Transverse colon (tissue), 4 donors: ENCODE data around the gene EGF. TPM values are rescaled to one million over a fixed set of nuclear protein-coding genes. Genes with fewer than 3 reads are reported as not detected.

Experiments
- DNase-seq: peaks from one replicate; pipeline ENCODE4 v3.0.0-alpha.2; 2019
- H3K27ac ChIP-seq, 4 donors: fragments of 200-600 bp; sonication (generic); 2 replicates each; pipeline ENCODE4 v1.5.1; 2016 to 2018; ENCODE audit warnings: inconsistent platforms in 4 of 4
- H3K27me3 ChIP-seq: fragments of 200-600 bp; sonication (generic); 2 replicates; pipeline ENCODE4 v1.5.1; 2017; ENCODE audit warnings: inconsistent platforms
- H3K36me3 ChIP-seq, 4 donors: fragments of 200-600 bp; sonication (generic); 2 replicates each; pipeline ENCODE4 v1.5.1; 2017 to 2019; ENCODE audit warnings: inconsistent platforms in 4 of 4
- H3K4me1 ChIP-seq, 4 donors: fragments of 200-600 bp; sonication (generic); 2 replicates each; pipeline ENCODE4 v1.5.1; 2017 to 2020; ENCODE audit warnings: inconsistent platforms in 4 of 4
- H3K4me3 ChIP-seq, 4 donors: fragments of 200-600 bp; sonication (generic); 1 replicate in 1 of 4; 2 replicates in 3 of 4; pipeline versions ENCODE4 v1.5.1 to v1.6.1; 2017 to 2019; ENCODE audit warnings: inconsistent platforms in 4 of 4
- H3K9me3 ChIP-seq, 2 donors: fragments of 200-600 bp; sonication (generic); 2 replicates each; pipeline ENCODE4 v1.5.1; 2017 to 2019; ENCODE audit warnings: inconsistent platforms in 2 of 2
- CTCF ChIP-seq, 5 experiments: fragments of 200-600 bp in 3 of 5; fragments of 450-650 bp in 2 of 5; sonication (generic) in 3 of 5; IDR thresholded peaks; 1 replicate in 2 of 5; 2 replicates in 3 of 5; pipeline ENCODE4 v1.5.1; 2016 to 2017; ENCODE audit warnings: antibody characterized with exemption in 5 of 5, inconsistent platforms in 3 of 5, mild to moderate bottlenecking in 2 of 5, moderate library complexity in 1 of 5
- EP300 ChIP-seq: sonication (generic); formaldehyde crosslinking; IDR thresholded peaks from one replicate; pipeline ENCODE4 v1.6.1; 2017; ENCODE audit warnings: antibody characterized with exemption, low read depth
- POLR2A ChIP-seq: fragments of 450-650 bp; IDR thresholded peaks from one replicate; pipeline ENCODE4 v1.6.1; 2016; ENCODE audit warnings: antibody characterized with exemption, mild to moderate bottlenecking, moderate library complexity
- POLR2AphosphoS5 ChIP-seq, 3 donors: sonication (generic); formaldehyde crosslinking; IDR thresholded peaks; one replicate each; pipeline ENCODE4 v1.6.1; 2016; ENCODE audit warnings: antibody characterized with exemption in 3 of 3
- WGBS, 2 donors: methylation state at CpG; one replicate each; pipeline ENCODE4 v1.1.5; 2018; ENCODE audit warnings: low coverage in 1 of 2; 5-methylcytosine and 5-hydroxymethylcytosine counted together
- in situ Hi-C, 4 donors: fragments of 200-750 bp; cut with MboI; loops; one replicate each; pipeline versions ENCODE4 v1.15.0 to v1.15.1; 2017; ENCODE audit warnings: low sequenced_read_pairs in 3 of 4, low pct_ligation_motif_present in 1 of 4, low pct_unique_long_range_greater_than_20kb in 1 of 4
- intact Hi-C: fragments of 100-400 bp; cut with DNase I; formaldehyde crosslinking; loops from one replicate; pipeline ENCODE4 v1.15.1; 2023; ENCODE audit warnings: low total_unique reads
- total RNA-seq, 4 donors: library from RNA; depleted of rRNA; stranded (reverse); fragments of >200 nt; gene quantifications; one replicate each; pipeline ENCODE4 v1.1.0, GENCODE V29; 2016

The EGF gene
- total RNA-seq, 4 donors from 2014 or later, result 0.79 to 3.1 (median 1.1) TPM

- WGBS, 2 donors, result 88 to 100% methylated on average over 2 to 3 of the region's 3 CpGs
- H3K27ac ChIP-seq, result no peak overlapping the region
- no peak overlapping the region for H3K4me3 ChIP-seq
- no peak for TF ChIP-seq POLR2A
- no peak for TF ChIP-seq CTCF (IDR thresholded peaks at IDR 0.05)
- TF ChIP-seq POLR2AphosphoS5 (IDR thresholded peaks at IDR 0.05), result no peak
- no peak for TF ChIP-seq EP300
- in situ Hi-C loops (loop anchor here in 1 of 4 donors (25.0 kb wide), 1 partner anchor 557 kb away; no protein-coding TSS in a partner anchor), intact Hi-C loops (no loop called here)
- H3K36me3 ChIP-seq, result no peaks in the 10 kb centered on the region
- H3K9me3 ChIP-seq, result no peaks in the 10 kb centered on the region
- H3K4me1 ChIP-seq, result peaks cover 0 to 40% (median 8%) of the 10 kb centered on the region in 4 donors
- DNase-seq, result no peak
- no peaks in the 10 kb centered on the region for H3K27me3 ChIP-seq
Measured at GRCh38 chr4:109969087-109969486, 56.4 kb downstream of the EGF start.

- WGBS, 2 donors, result 56 to 63% methylated on average over 6 of the region's 6 CpGs
- in situ Hi-C loops (loop anchor here (10.0 to 25.0 kb wide), 2 partner anchors 545 to 558 kb away; no protein-coding TSS in a partner anchor), intact Hi-C loops (loop anchor here (10.0 kb wide), 1 partner anchor 545 kb away; no protein-coding TSS in a partner anchor)
- Histone ChIP-seq H3K27me3 (no peaks in the 10 kb centered on the region), H3K4me3 (no peak overlapping the region), H3K9me3 (no peaks in the 10 kb centered on the region), H3K4me1 (peaks cover 0 to 40% (median 8%) of the 10 kb centered on the region in 4 donors), H3K36me3 (no peaks in the 10 kb centered on the region), H3K27ac (no peak overlapping the region)
- no peak for TF ChIP-seq POLR2A
- TF ChIP-seq CTCF (IDR thresholded peaks at IDR 0.05), result no peak
- TF ChIP-seq POLR2AphosphoS5 (IDR thresholded peaks at IDR 0.05), result no peak
- no peak for DNase-seq
Measured at GRCh38 chr4:109969919-109970318, 57.2 kb downstream of the EGF start.

GRCh38 chr4:109972786-109973528 lies 60.3 kb downstream of the EGF start:
- TF ChIP-seq CTCF (IDR thresholded peaks at IDR 0.05) (no peak), POLR2A (no peak), EP300 (no peak), POLR2AphosphoS5 (IDR thresholded peaks at IDR 0.05) (no peak)
- in situ Hi-C loops, result loop anchor here (10.0 to 25.0 kb wide), 2 partner anchors 548 to 561 kb away; no protein-coding TSS in a partner anchor
- Histone ChIP-seq H3K27me3 (no peaks in the 10 kb centered on the region), H3K4me3 (no peak overlapping the region), H3K4me1 (peaks cover 0 to 26% (median 8%) of the 10 kb centered on the region in 4 donors), H3K27ac (peak overlapping the region; percentile 59 to 68 (median 64)), H3K36me3 (no peaks in the 10 kb centered on the region), H3K9me3 (no peaks in the 10 kb centered on the region)
- intact Hi-C loops, result loop anchor here (10.0 kb wide), 1 partner anchor 548 kb away; no protein-coding TSS in a partner anchor
- WGBS, 2 donors, result 30 to 39% methylated on average over 5 of the region's 5 CpGs
- peak; percentile 20 for DNase-seq

DNA sequence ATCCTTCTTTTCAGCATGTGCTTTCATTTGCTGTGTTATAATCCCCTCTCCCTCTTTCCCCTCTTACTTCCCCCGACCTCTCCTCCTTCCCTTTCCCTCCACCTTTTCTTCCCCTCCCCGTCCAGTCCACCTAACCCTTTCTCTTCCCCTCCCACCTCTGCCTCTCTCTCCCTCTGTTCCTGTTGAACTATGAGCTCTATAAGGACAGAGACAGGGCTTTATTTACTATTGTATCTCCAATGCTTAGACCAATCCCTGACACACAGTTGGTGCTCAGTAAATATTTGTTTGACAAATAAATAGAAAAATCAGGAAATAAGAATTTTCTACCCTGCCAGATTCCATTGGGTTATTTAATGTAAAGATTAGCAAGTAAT lies 60.8 kb downstream of the EGF start:
- no peak for DNase-seq
- intact Hi-C loops (loop anchor here (10.0 kb wide), 1 partner anchor 549 kb away; no protein-coding TSS in a partner anchor), in situ Hi-C loops (loop anchor here (10.0 to 25.0 kb wide), 2 partner anchors 549 to 561 kb away; no protein-coding TSS in a partner anchor)
- no peak overlapping the region for H3K4me3 ChIP-seq
- peaks cover 0 to 21% (median 5%) of the 10 kb centered on the region in 4 donors for H3K4me1 ChIP-seq
- no peaks in the 10 kb centered on the region for H3K27me3 ChIP-seq
- no peak for TF ChIP-seq CTCF (IDR thresholded peaks at IDR 0.05)
- 20% methylated on average over 2 of the region's 2 CpGs; no CpG with 5 or more reads in 1 of the 2 donors for WGBS, 2 donors
- no peaks in the 10 kb centered on the region for H3K36me3 ChIP-seq
- H3K9me3 ChIP-seq, result no peaks in the 10 kb centered on the region
- H3K27ac ChIP-seq, result peak overlapping the region; percentile 59 to 68 (median 64)
